Astrocyte (in vitro differentiated cells and primary cell): Measurements from ENCODE around the gene ARHGAP11A. TPM values are rescaled to one million over a fixed set of nuclear protein-coding genes. Genes with fewer than 3 reads are reported as not detected.
A peak's percentile ranks its signal among the peaks of the same experiment; 100 is the strongest.

Source experiments
- DNase-seq: peaks from one replicate; pipeline ENCODE4 v3.0.0-alpha.2; 2010; ENCODE audit warnings: low read depth
- FAIRE-seq: peaks from 2 replicates; lab custom pipeline; 2011; peaks lifted over from hg19 to GRCh38; lab: Jason Lieb, UNC
- H2AFZ ChIP-seq: 2 replicates; pipeline ENCODE4 v1.6.0; 2012; ENCODE audit warnings: low read depth, low read length, inconsistent platforms
- H3K27ac ChIP-seq: 2 replicates; pipeline ENCODE4 v1.5.1; 2011; ENCODE audit warnings: low read depth, low read length, inconsistent platforms
- H3K27me3 ChIP-seq: 2 replicates; pipeline ENCODE4 v1.6.0; 2011; ENCODE audit warnings: low read length, inconsistent platforms; ENCODE audit not compliant: insufficient read depth
- H3K36me3 ChIP-seq: 2 replicates; pipeline ENCODE4 v1.5.1; 2011; ENCODE audit warnings: low read length, inconsistent platforms; ENCODE audit not compliant: insufficient read depth
- H3K4me1 ChIP-seq: 2 replicates; pipeline ENCODE4 v1.5.1; 2011; ENCODE audit warnings: low read length, inconsistent platforms; ENCODE audit not compliant: insufficient read depth
- H3K4me2 ChIP-seq: 2 replicates; pipeline ENCODE4 v1.6.0; 2012; ENCODE audit warnings: low read length, inconsistent platforms
- H3K4me3 ChIP-seq: 2 replicates; pipeline ENCODE4 v1.5.1; 2011; ENCODE audit warnings: low read depth, mild to moderate bottlenecking, low read length, inconsistent platforms; ENCODE audit not compliant: insufficient read depth
- H3K79me2 ChIP-seq: 2 replicates; pipeline ENCODE4 v1.6.0; 2012; ENCODE audit warnings: mild to moderate bottlenecking, low read length, inconsistent platforms; ENCODE audit not compliant: insufficient read depth
- H3K9ac ChIP-seq: 2 replicates; pipeline ENCODE4 v1.6.0; 2012; ENCODE audit warnings: mild to moderate bottlenecking, low read length, inconsistent platforms
- H3K9me3 ChIP-seq: 2 replicates; pipeline ENCODE4 v1.5.1; 2012; ENCODE audit warnings: low read depth, mild to moderate bottlenecking, low read length, inconsistent platforms; ENCODE audit not compliant: insufficient read depth
- H4K20me1 ChIP-seq: 2 replicates; pipeline ENCODE4 v1.6.0; 2012; ENCODE audit warnings: low read length, inconsistent platforms; ENCODE audit not compliant: insufficient read depth
- H3K27ac Mint-ChIP-seq: one replicate; pipeline ENCODE4 v1.8.0; 2021; ENCODE audit warnings: mild to moderate bottlenecking, mixed read lengths; ENCODE audit not compliant: unreplicated experiment
- H3K27me3 Mint-ChIP-seq: one replicate; pipeline ENCODE4 v1.8.0; 2021; ENCODE audit warnings: low read depth, mixed read lengths; ENCODE audit not compliant: unreplicated experiment
- H3K36me3 Mint-ChIP-seq: one replicate; pipeline ENCODE4 v1.8.0; 2021; ENCODE audit warnings: low read depth, mixed read lengths; ENCODE audit not compliant: unreplicated experiment
- H3K4me1 Mint-ChIP-seq: one replicate; pipeline ENCODE4 v1.8.0; 2021; ENCODE audit warnings: low read depth, mixed read lengths; ENCODE audit not compliant: unreplicated experiment
- H3K4me3 Mint-ChIP-seq: one replicate; pipeline ENCODE4 v1.8.0; 2021; ENCODE audit warnings: mild to moderate bottlenecking, moderate library complexity, mixed read lengths; ENCODE audit not compliant: unreplicated experiment
- H3K9me3 Mint-ChIP-seq: one replicate; pipeline ENCODE4 v1.8.0; 2021; ENCODE audit warnings: mild to moderate bottlenecking, mixed read lengths; ENCODE audit not compliant: unreplicated experiment
- EZH2 ChIP-seq: IDR thresholded peaks from 2 replicates; pipeline ENCODE4 v1.6.1; 2012; ENCODE audit warnings: mild to moderate bottlenecking, low read length, inconsistent platforms; ENCODE audit not compliant: insufficient read depth
- total RNA-seq: library from RNA; stranded (reverse); gene quantifications from 2 replicates; pipeline ENCODE4 v1.2.1, GENCODE V29; 2021
- TF ChIP-seq, protein P1 (sequence below): IDR thresholded peaks from 2 replicates; pipeline ENCODE4 v1.5.1; 2011; ENCODE audit warnings: low read depth, mild to moderate bottlenecking, inconsistent platforms, low read length, moderate library complexity; ENCODE audit not compliant: insufficient read depth

ARHGAP11A gene
- total RNA-seq, 1 donor from 2014 or later: 15.5 TPM

DNA sequence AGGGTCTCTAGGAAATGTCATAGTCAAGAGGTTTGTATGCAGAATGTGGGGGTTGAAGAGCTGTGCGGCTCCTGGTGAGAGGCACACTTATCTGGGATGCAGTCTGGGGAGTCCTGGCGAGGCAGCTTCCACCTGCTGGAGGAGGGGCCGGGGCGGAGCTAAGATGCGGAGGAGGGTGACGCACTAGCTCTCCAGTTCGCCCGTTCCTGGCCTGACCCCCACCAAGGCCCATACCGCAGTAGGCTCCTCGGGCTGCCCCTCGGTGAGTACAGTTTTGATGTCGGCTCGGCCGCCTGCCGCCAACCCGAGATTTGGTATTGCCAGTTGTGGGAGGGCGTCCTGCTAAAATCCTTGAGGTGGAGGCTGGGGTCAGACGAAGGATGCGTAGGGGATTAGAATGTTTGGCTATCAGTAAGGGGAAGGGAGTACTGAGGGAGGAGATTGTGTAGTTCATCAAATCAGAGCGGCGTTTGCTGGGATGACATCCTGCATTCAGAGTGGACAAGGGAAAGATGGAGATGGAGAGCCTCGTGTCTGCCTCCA, 26.3 kb downstream of the ARHGAP11A start, which contains the start of gene SCG5:
Gene SCG5 (plus strand): TSS at position 194 of the 543 bp plus-strand sequence. CDS start 1,883 bp downstream, outside the sequence.
- peak within 1 kb of the TSS; percentile 14 for H3K27ac ChIP-seq
- peaks cover 7% of the 10 kb centered on the region for H3K4me1 Mint-ChIP-seq
- H3K36me3 Mint-ChIP-seq: peaks cover 2% of the 10 kb centered on the region
- FAIRE-seq: no peak
- peaks cover 4% of the 10 kb centered on the region for H3K4me1 ChIP-seq
- H4K20me1 ChIP-seq: no peaks in the 10 kb centered on the region
- H3K4me2 ChIP-seq: peak within 1 kb of the TSS; percentile 80
- H3K9me3 Mint-ChIP-seq: no peaks in the 10 kb centered on the region
- H2AFZ ChIP-seq: peak within 1 kb of the TSS; percentile 61
- H3K27ac Mint-ChIP-seq: no peak within 1 kb of the TSS
- H3K27me3 Mint-ChIP-seq: no peaks in the 10 kb centered on the region
- no peak for TF ChIP-seq EZH2
- TF ChIP-seq, protein P1, sequence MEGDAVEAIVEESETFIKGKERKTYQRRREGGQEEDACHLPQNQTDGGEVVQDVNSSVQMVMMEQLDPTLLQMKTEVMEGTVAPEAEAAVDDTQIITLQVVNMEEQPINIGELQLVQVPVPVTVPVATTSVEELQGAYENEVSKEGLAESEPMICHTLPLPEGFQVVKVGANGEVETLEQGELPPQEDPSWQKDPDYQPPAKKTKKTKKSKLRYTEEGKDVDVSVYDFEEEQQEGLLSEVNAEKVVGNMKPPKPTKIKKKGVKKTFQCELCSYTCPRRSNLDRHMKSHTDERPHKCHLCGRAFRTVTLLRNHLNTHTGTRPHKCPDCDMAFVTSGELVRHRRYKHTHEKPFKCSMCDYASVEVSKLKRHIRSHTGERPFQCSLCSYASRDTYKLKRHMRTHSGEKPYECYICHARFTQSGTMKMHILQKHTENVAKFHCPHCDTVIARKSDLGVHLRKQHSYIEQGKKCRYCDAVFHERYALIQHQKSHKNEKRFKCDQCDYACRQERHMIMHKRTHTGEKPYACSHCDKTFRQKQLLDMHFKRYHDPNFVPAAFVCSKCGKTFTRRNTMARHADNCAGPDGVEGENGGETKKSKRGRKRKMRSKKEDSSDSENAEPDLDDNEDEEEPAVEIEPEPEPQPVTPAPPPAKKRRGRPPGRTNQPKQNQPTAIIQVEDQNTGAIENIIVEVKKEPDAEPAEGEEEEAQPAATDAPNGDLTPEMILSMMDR: no peak
- peaks cover 4% of the 10 kb centered on the region for H3K36me3 ChIP-seq
- peak within 1 kb of the TSS; percentile 79 for H3K4me3 Mint-ChIP-seq
- H3K9ac ChIP-seq: peak within 1 kb of the TSS; percentile 61
- peak within 1 kb of the TSS; percentile 24 for H3K4me3 ChIP-seq
- no peaks in the 10 kb centered on the region for H3K27me3 ChIP-seq
- H3K9me3 ChIP-seq: no peaks in the 10 kb centered on the region
- peak; percentile 47 for DNase-seq
- H3K79me2 ChIP-seq: no peaks in the 10 kb centered on the region

DNA sequence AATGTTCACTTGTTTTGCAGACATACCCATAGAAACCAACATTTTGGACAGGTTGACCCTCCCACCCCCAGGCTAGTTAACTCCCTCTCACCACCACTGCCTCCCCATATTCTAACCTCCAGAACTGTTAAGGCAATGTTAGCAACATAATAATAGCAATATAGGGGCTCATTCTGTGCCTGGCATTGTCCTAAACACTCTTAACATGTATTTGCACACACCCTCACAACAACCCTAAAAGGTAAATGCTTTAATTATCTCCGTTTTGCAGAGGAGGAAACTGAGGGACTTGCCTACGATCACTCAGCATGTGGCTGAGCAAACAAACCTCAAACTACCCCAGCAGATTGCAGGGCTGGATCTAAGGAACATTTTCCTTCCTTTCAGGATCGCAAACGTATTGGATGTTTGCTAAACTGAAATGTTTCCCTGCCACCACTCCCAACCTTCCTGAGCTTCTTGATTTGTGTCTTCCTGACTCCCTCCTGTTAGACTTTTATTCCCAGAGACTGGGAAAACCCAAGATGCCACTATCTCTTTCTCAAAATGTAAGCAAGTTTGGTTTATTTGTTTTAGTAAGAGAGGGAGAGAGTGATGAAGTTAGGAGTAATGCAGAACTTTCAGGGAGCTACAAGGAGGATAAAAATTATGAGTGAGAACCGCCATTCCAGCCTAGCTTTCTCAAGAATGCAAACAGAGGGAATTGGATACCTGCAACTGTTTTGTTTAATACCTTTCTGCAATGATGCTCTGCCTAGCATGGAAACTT, 27.5 kb downstream of the ARHGAP11A start:
- Mint-ChIP-seq H3K4me1 (peaks cover 7% of the 10 kb centered on the region), H3K4me3 (peak overlapping the region; percentile 45), H3K9me3 (no peaks in the 10 kb centered on the region), H3K27ac (no peak overlapping the region), H3K36me3 (no peaks in the 10 kb centered on the region), H3K27me3 (no peaks in the 10 kb centered on the region)
- peak overlapping the region; percentile 6 for H3K4me2 ChIP-seq
- H3K79me2 ChIP-seq: no peaks in the 10 kb centered on the region
- peaks cover 4% of the 10 kb centered on the region for H3K4me1 ChIP-seq
- no peaks in the 10 kb centered on the region for H3K27me3 ChIP-seq
- DNase-seq (no peak), FAIRE-seq (no peak)
- no peak overlapping the region for H3K4me3 ChIP-seq
- no peaks in the 10 kb centered on the region for H4K20me1 ChIP-seq
- H3K36me3 ChIP-seq: peaks cover 3% of the 10 kb centered on the region
- no peak overlapping the region for H3K27ac ChIP-seq
- H3K9me3 ChIP-seq: no peaks in the 10 kb centered on the region
- H2AFZ ChIP-seq: no peak overlapping the region
- no peak overlapping the region for H3K9ac ChIP-seq
- no peak for TF ChIP-seq EZH2
- TF ChIP-seq, protein P1: no peak
